ENCODE data around the gene SEPTIN7. TPM values are rescaled to one million over a fixed set of nuclear protein-coding genes. Genes with fewer than 3 reads are reported as not detected.
A peak's percentile ranks its signal among the peaks of the same experiment; 100 is the strongest.

SEPTIN7 gene
- polyA plus RNA-seq, 1 donor (not counting 4 experiments of a cell fraction or from before 2014, with no cell fraction given), result 284 TPM

- H3K9me3 ChIP-seq (ENCODE audit: control insufficient read depth, low read depth, low read length), result no peaks in the 10 kb centered on the region
- H3K4me3 ChIP-seq (ENCODE audit: control insufficient read depth in 2 of 3, extremely low read depth in 1 of 3, insufficient read depth in 2 of 3, low read depth in 1 of 3, low read length in 3 of 3), result peak overlapping the region; percentile 74 to 87 (median 84)
- peak overlapping the region; percentile 94 for H3K9ac ChIP-seq (ENCODE audit: control insufficient read depth, extremely low read depth, insufficient read depth, low read length)
- DNase-seq (ENCODE audit: low read depth, low spot score), result peak; percentile 40
- H2AFZ ChIP-seq (ENCODE audit: control insufficient read depth, low read length), result peak overlapping the region; percentile 91
- dilution Hi-C loops (cut with MboI; ENCODE audit: extremely low pct_ligation_motif_present, low sequenced_read_pairs), result loop anchor here (25.0 kb wide), 1 partner anchor 88 kb away; no protein-coding TSS in a partner anchor
- H3K79me2 ChIP-seq (ENCODE audit: control insufficient read depth, insufficient read depth, low read length), result peaks cover 37% of the 10 kb centered on the region
- H3K4me1 ChIP-seq (ENCODE audit: control insufficient read depth, extremely low read depth, insufficient read depth, low read length), result peaks cover 9% of the 10 kb centered on the region
- TF ChIP-seq CTCF (optimal IDR thresholded peaks at IDR 0.05 in 1 of 3, IDR thresholded peaks at IDR 0.05 in 1 of 3, conservative IDR thresholded peaks at IDR 0.05 in 1 of 3; ENCODE audit: extremely low read depth in 1 of 3, insufficient read depth in 2 of 3, low read length in 3 of 3), result no peak
- TF ChIP-seq EZH2 (IDR thresholded peaks at IDR 0.05; ENCODE audit: low read length), result no peak
- H3K27me3 ChIP-seq (ENCODE audit: control insufficient read depth, extremely low read depth, insufficient read depth, low read length), result no peaks in the 10 kb centered on the region
- FAIRE-seq, result no peak
- H3K4me2 ChIP-seq (ENCODE audit: control insufficient read depth, extremely low read depth, insufficient read depth, low read depth, low read length), result peak overlapping the region; percentile 97
- peaks cover 4% of the 10 kb centered on the region for H4K20me1 ChIP-seq (ENCODE audit: control insufficient read depth, extremely low read depth, insufficient read depth, low read length)
- H3K27ac ChIP-seq (ENCODE audit: control insufficient read depth, insufficient read depth, low read length), result peak overlapping the region; percentile 95
- H3K36me3 ChIP-seq (ENCODE audit: control insufficient read depth in 2 of 2, extremely low read depth in 1 of 2, insufficient read depth in 2 of 2, low read length in 2 of 2), result no peaks in the 10 kb centered on the region
- no peaks in the 10 kb centered on the region for H3K9me1 ChIP-seq (ENCODE audit: control insufficient read depth, extremely low read depth, insufficient read depth, low read length)
Observed at GRCh38 chr7:35799846-35800717, 775 bp upstream of the SEPTIN7 start.

- Histone ChIP-seq H3K36me3 (ENCODE audit: control insufficient read depth in 2 of 2, extremely low read depth in 1 of 2, insufficient read depth in 2 of 2, low read length in 2 of 2) (no peaks in the 10 kb centered on the region), H4K20me1 (ENCODE audit: control insufficient read depth, extremely low read depth, insufficient read depth, low read length) (peaks cover 9% of the 10 kb centered on the region), H3K9ac (ENCODE audit: control insufficient read depth, extremely low read depth, insufficient read depth, low read length) (peak overlapping the region; percentile 94), H3K4me3 (ENCODE audit: control insufficient read depth in 2 of 3, extremely low read depth in 1 of 3, insufficient read depth in 2 of 3, low read depth in 1 of 3, low read length in 3 of 3) (peak overlapping the region; percentile 84 to 88 (median 85)), H3K27ac (ENCODE audit: control insufficient read depth, insufficient read depth, low read length) (peak overlapping the region; percentile 95), H2AFZ (ENCODE audit: control insufficient read depth, low read length) (peak overlapping the region; percentile 64), H3K9me3 (ENCODE audit: control insufficient read depth, low read depth, low read length) (no peaks in the 10 kb centered on the region), H3K4me1 (ENCODE audit: control insufficient read depth, extremely low read depth, insufficient read depth, low read length) (peaks cover 11% of the 10 kb centered on the region), H3K79me2 (ENCODE audit: control insufficient read depth, insufficient read depth, low read length) (peaks cover 51% of the 10 kb centered on the region), H3K4me2 (ENCODE audit: control insufficient read depth, extremely low read depth, insufficient read depth, low read depth, low read length) (peak overlapping the region; percentile 75), H3K9me1 (ENCODE audit: control insufficient read depth, extremely low read depth, insufficient read depth, low read length) (no peaks in the 10 kb centered on the region), H3K27me3 (ENCODE audit: control insufficient read depth, extremely low read depth, insufficient read depth, low read length) (no peaks in the 10 kb centered on the region)
- FAIRE-seq (no peak), DNase-seq (ENCODE audit: low read depth, low spot score) (no peak)
- TF ChIP-seq EZH2 (IDR thresholded peaks at IDR 0.05; ENCODE audit: low read length) (no peak), CTCF (optimal IDR thresholded peaks at IDR 0.05 in 1 of 3, IDR thresholded peaks at IDR 0.05 in 1 of 3, conservative IDR thresholded peaks at IDR 0.05 in 1 of 3; ENCODE audit: extremely low read depth in 1 of 3, insufficient read depth in 2 of 3, low read length in 3 of 3) (peak; percentile 40 to 45 (median 44))
- dilution Hi-C loops (cut with MboI; ENCODE audit: extremely low pct_ligation_motif_present, low sequenced_read_pairs), result loop anchor here (25.0 kb wide), 1 partner anchor 89 kb away; no protein-coding TSS in a partner anchor
Observed at GRCh38 chr7:35801392-35802101, 690 bp downstream of the SEPTIN7 start.

All from keratinocyte (primary cell).